Astrocyte (in vitro differentiated cells and primary cell): ENCODE data around the gene KCNMA1. TPM values are rescaled to one million over a fixed set of nuclear protein-coding genes. Genes with fewer than 3 reads are reported as not detected.

ENCODE experiments used
- DNase-seq: peaks from one replicate; pipeline ENCODE4 v3.0.0-alpha.2; 2010; ENCODE audit warnings: low read depth
- FAIRE-seq: peaks from 2 replicates; lab custom pipeline; 2011; peaks lifted over from hg19 to GRCh38; lab: Jason Lieb, UNC
- H2AFZ ChIP-seq: 2 replicates; pipeline ENCODE4 v1.6.0; 2012; ENCODE audit warnings: low read depth, low read length, inconsistent platforms
- H3K27ac ChIP-seq: 2 replicates; pipeline ENCODE4 v1.5.1; 2011; ENCODE audit warnings: low read depth, low read length, inconsistent platforms
- H3K27me3 ChIP-seq: 2 replicates; pipeline ENCODE4 v1.6.0; 2011; ENCODE audit warnings: low read length, inconsistent platforms; ENCODE audit not compliant: insufficient read depth
- H3K36me3 ChIP-seq: 2 replicates; pipeline ENCODE4 v1.5.1; 2011; ENCODE audit warnings: low read length, inconsistent platforms; ENCODE audit not compliant: insufficient read depth
- H3K4me1 ChIP-seq: 2 replicates; pipeline ENCODE4 v1.5.1; 2011; ENCODE audit warnings: low read length, inconsistent platforms; ENCODE audit not compliant: insufficient read depth
- H3K4me2 ChIP-seq: 2 replicates; pipeline ENCODE4 v1.6.0; 2012; ENCODE audit warnings: low read length, inconsistent platforms
- H3K4me3 ChIP-seq: 2 replicates; pipeline ENCODE4 v1.5.1; 2011; ENCODE audit warnings: low read depth, mild to moderate bottlenecking, low read length, inconsistent platforms; ENCODE audit not compliant: insufficient read depth
- H3K79me2 ChIP-seq: 2 replicates; pipeline ENCODE4 v1.6.0; 2012; ENCODE audit warnings: mild to moderate bottlenecking, low read length, inconsistent platforms; ENCODE audit not compliant: insufficient read depth
- H3K9ac ChIP-seq: 2 replicates; pipeline ENCODE4 v1.6.0; 2012; ENCODE audit warnings: mild to moderate bottlenecking, low read length, inconsistent platforms
- H3K9me3 ChIP-seq: 2 replicates; pipeline ENCODE4 v1.5.1; 2012; ENCODE audit warnings: low read depth, mild to moderate bottlenecking, low read length, inconsistent platforms; ENCODE audit not compliant: insufficient read depth
- H4K20me1 ChIP-seq: 2 replicates; pipeline ENCODE4 v1.6.0; 2012; ENCODE audit warnings: low read length, inconsistent platforms; ENCODE audit not compliant: insufficient read depth
- H3K27ac Mint-ChIP-seq: one replicate; pipeline ENCODE4 v1.8.0; 2021; ENCODE audit warnings: mild to moderate bottlenecking, mixed read lengths; ENCODE audit not compliant: unreplicated experiment
- H3K27me3 Mint-ChIP-seq: one replicate; pipeline ENCODE4 v1.8.0; 2021; ENCODE audit warnings: low read depth, mixed read lengths; ENCODE audit not compliant: unreplicated experiment
- H3K36me3 Mint-ChIP-seq: one replicate; pipeline ENCODE4 v1.8.0; 2021; ENCODE audit warnings: low read depth, mixed read lengths; ENCODE audit not compliant: unreplicated experiment
- H3K4me1 Mint-ChIP-seq: one replicate; pipeline ENCODE4 v1.8.0; 2021; ENCODE audit warnings: low read depth, mixed read lengths; ENCODE audit not compliant: unreplicated experiment
- H3K4me3 Mint-ChIP-seq: one replicate; pipeline ENCODE4 v1.8.0; 2021; ENCODE audit warnings: mild to moderate bottlenecking, moderate library complexity, mixed read lengths; ENCODE audit not compliant: unreplicated experiment
- H3K9me3 Mint-ChIP-seq: one replicate; pipeline ENCODE4 v1.8.0; 2021; ENCODE audit warnings: mild to moderate bottlenecking, mixed read lengths; ENCODE audit not compliant: unreplicated experiment
- EZH2 ChIP-seq: IDR thresholded peaks from 2 replicates; pipeline ENCODE4 v1.6.1; 2012; ENCODE audit warnings: mild to moderate bottlenecking, low read length, inconsistent platforms; ENCODE audit not compliant: insufficient read depth
- total RNA-seq: library from RNA; stranded (reverse); gene quantifications from 2 replicates; pipeline ENCODE4 v1.2.1, GENCODE V29; 2021
- TF ChIP-seq, protein P1 (sequence below): IDR thresholded peaks from 2 replicates; pipeline ENCODE4 v1.5.1; 2011; ENCODE audit warnings: low read depth, mild to moderate bottlenecking, inconsistent platforms, low read length, moderate library complexity; ENCODE audit not compliant: insufficient read depth

KCNMA1 gene
- total RNA-seq, 1 donor from 2014 or later = 45.8 TPM

DNA sequence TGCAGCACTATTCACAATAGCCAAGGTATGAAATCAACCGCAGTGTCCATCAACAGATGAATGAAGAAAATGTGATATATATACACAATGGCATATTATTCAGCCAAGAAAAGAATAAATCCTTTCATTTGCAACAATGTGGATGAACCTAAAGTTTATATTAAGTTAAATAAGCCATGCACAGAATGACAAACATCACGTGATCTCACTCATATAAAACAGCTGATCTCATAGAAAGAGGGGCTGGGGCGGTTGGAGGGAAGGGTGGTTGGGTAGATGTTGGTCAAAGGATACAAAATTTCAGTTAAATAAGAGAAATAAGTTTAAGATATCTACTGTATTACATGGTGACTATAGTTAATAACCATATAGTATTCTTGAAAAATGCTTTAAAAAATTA is 502.1 kb downstream of the KCNMA1 start:
- TF ChIP-seq, protein P1, sequence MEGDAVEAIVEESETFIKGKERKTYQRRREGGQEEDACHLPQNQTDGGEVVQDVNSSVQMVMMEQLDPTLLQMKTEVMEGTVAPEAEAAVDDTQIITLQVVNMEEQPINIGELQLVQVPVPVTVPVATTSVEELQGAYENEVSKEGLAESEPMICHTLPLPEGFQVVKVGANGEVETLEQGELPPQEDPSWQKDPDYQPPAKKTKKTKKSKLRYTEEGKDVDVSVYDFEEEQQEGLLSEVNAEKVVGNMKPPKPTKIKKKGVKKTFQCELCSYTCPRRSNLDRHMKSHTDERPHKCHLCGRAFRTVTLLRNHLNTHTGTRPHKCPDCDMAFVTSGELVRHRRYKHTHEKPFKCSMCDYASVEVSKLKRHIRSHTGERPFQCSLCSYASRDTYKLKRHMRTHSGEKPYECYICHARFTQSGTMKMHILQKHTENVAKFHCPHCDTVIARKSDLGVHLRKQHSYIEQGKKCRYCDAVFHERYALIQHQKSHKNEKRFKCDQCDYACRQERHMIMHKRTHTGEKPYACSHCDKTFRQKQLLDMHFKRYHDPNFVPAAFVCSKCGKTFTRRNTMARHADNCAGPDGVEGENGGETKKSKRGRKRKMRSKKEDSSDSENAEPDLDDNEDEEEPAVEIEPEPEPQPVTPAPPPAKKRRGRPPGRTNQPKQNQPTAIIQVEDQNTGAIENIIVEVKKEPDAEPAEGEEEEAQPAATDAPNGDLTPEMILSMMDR = no peak
- H3K4me3 Mint-ChIP-seq = no peak overlapping the region
- DNase-seq (no peak), FAIRE-seq (no peak)
- Histone ChIP-seq H3K36me3 (no peaks in the 10 kb centered on the region), H4K20me1 (no peaks in the 10 kb centered on the region), H3K9me3 (no peaks in the 10 kb centered on the region), H3K4me3 (no peak overlapping the region), H2AFZ (no peak overlapping the region), H3K27me3 (no peaks in the 10 kb centered on the region), H3K4me1 (no peaks in the 10 kb centered on the region), H3K27ac (no peak overlapping the region), H3K4me2 (no peak overlapping the region), H3K79me2 (no peaks in the 10 kb centered on the region), H3K9ac (no peak overlapping the region)
- no peaks in the 10 kb centered on the region for H3K9me3 Mint-ChIP-seq
- peaks cover 3% of the 10 kb centered on the region for H3K36me3 Mint-ChIP-seq
- H3K4me1 Mint-ChIP-seq = peaks cover 7% of the 10 kb centered on the region
- peaks cover 3% of the 10 kb centered on the region for H3K27me3 Mint-ChIP-seq
- H3K27ac Mint-ChIP-seq = no peak overlapping the region

DNA sequence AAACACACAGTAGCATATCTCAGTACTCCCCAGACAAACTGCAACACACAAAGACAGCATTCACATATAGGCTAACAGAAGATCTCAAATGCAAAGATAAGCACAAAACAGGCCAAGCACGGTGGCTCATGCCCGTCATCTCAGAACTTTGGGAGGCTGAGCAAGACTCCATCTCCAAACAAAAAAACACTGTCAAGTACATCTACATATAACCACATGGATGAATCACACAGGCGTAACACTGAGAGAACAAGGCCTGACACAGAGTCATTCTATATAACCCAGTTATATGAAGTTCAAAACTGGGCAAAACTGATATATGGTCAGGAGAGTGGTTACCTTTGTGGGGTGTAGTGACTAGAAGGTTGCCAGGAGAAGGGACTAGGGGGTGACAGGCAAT is 506.4 kb downstream of the KCNMA1 start:
- Mint-ChIP-seq H3K9me3 (no peaks in the 10 kb centered on the region), H3K4me1 (peaks cover 7% of the 10 kb centered on the region), H3K27me3 (no peaks in the 10 kb centered on the region), H3K36me3 (no peaks in the 10 kb centered on the region), H3K4me3 (no peak overlapping the region), H3K27ac (no peak overlapping the region)
- Histone ChIP-seq H3K79me2 (no peaks in the 10 kb centered on the region), H3K9ac (no peak overlapping the region), H3K4me1 (no peaks in the 10 kb centered on the region), H3K9me3 (no peaks in the 10 kb centered on the region), H3K4me2 (no peak overlapping the region), H2AFZ (no peak overlapping the region), H3K4me3 (no peak overlapping the region), H3K27ac (no peak overlapping the region), H3K36me3 (no peaks in the 10 kb centered on the region), H3K27me3 (no peaks in the 10 kb centered on the region), H4K20me1 (no peaks in the 10 kb centered on the region)
- no peak for FAIRE-seq
- DNase-seq = peak; percentile 57
- no peak for TF ChIP-seq EZH2
- TF ChIP-seq, protein P1 = no peak

DNA sequence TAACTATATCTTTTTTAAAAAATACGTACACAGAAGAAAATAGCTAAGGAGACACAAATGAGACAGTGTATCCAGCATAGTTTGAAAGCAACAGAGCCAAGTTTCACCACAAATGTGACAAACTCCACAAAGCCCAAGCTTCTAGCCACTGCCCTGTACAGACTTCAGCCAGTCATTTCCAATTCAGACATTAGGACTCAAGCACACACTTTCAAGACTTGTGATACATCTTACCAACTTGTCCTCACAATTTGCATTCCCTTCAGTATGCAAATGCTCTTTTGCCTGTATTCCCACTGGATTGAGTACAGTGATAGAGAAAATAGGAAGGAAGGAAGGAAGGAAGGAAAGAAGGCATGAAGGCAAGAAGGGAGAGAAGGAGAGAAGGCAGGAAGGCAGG is 510.4 kb downstream of the KCNMA1 start:
- H3K4me3 Mint-ChIP-seq = no peak overlapping the region
- FAIRE-seq = no peak
- DNase-seq = no peak

More for the DNA sequence above, 510.4 kb downstream of the KCNMA1 start:
- Histone ChIP-seq H3K27me3 (no peaks in the 10 kb centered on the region), H3K79me2 (no peaks in the 10 kb centered on the region), H3K36me3 (no peaks in the 10 kb centered on the region), H3K27ac (no peak overlapping the region), H4K20me1 (no peaks in the 10 kb centered on the region), H2AFZ (no peak overlapping the region), H3K4me2 (no peak overlapping the region), H3K9ac (no peak overlapping the region), H3K4me3 (no peak overlapping the region), H3K9me3 (no peaks in the 10 kb centered on the region), H3K4me1 (no peaks in the 10 kb centered on the region)
- Mint-ChIP-seq H3K9me3 (no peaks in the 10 kb centered on the region), H3K4me1 (peaks cover 7% of the 10 kb centered on the region), H3K27me3 (no peaks in the 10 kb centered on the region), H3K36me3 (no peaks in the 10 kb centered on the region), H3K27ac (no peak overlapping the region)
- no peak for TF ChIP-seq EZH2
- TF ChIP-seq, protein P1 = no peak
